Fibroblast of mammary gland (primary cell): ENCODE measurements around the gene RARRES2.
"Not testable (repeated sequence)": the region's sequence is repeated elsewhere in the genome, so short reads cannot be mapped to it uniquely, and the experiment has no call there.

ENCODE experiments used
- DNase-seq: peaks from one replicate; pipeline ENCODE4 v3.0.0-alpha.2; 2010; ENCODE audit warnings: low read depth
- H3K4me3 ChIP-seq: 2 replicates; pipeline ENCODE4 v1.5.1; 2011; ENCODE audit warnings: low read depth, mild to moderate bottlenecking, low read length, moderate library complexity; ENCODE audit not compliant: control insufficient read depth
- CTCF ChIP-seq: conservative IDR thresholded peaks from 2 replicates; pipeline ENCODE4 v1.5.1; 2011; ENCODE audit warnings: low read depth, low read length, inconsistent platforms; ENCODE audit not compliant: control insufficient read depth, insufficient read depth

Gene RARRES2

DNA sequence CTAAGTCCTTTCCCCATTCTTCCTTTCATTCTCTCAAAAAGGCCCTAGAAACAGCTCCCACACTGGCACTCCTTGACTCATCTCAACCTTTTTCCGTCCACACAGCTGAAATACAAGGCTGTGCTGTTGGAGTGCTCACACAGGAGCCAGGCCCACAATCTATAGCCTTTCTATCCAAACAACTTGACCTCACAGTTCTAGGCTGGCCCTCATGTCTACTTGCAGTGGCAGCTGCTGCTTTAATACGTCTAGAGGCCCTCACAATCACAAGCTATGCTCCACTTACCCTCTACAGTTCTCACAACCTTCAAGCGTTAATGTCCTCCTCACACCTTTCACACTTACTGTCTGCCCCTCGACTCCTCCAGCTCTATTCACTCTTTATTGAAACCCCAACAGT, 30.3 kb downstream of the RARRES2 start:
- no peak for DNase-seq
- no peak overlapping the region for H3K4me3 ChIP-seq
- TF ChIP-seq CTCF, result no peak

- no peak overlapping the region for H3K4me3 ChIP-seq
- no peak for TF ChIP-seq CTCF
- no peak for DNase-seq
Measured at GRCh38 chr7:150308575-150308974, 32.9 kb downstream of the RARRES2 start.

GRCh38 chr7:150307904-150308303, 33.5 kb downstream of the RARRES2 start:
- H3K4me3 ChIP-seq, result no peak overlapping the region
- DNase-seq, result no peak
- TF ChIP-seq CTCF, result no peak

DNA sequence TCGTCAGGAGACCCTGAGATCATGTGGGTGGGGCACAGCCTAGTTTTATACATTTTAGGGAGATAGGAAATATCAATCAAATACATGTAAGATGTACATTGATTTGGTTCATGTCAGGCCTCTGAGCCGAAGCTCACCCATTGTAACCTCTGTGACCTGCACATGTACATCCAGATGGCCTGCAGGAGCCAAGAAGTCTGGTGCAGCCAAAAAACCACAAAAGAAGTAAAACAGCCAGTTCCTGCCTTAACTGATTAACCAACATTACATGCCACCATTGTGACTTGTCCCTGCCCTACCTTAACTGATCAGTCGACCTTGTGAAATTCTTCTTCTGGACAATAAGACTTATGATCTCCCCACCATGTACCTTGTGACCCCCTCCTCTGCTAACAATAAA, 34.3 kb downstream of the RARRES2 start:
- TF ChIP-seq CTCF, result no peak
- no peak for DNase-seq
- no peak overlapping the region for H3K4me3 ChIP-seq

GRCh38 chr7:150306377-150306776, 35.1 kb downstream of the RARRES2 start:
- not testable (repeated sequence) for DNase-seq, H3K4me3 ChIP-seq

DNA sequence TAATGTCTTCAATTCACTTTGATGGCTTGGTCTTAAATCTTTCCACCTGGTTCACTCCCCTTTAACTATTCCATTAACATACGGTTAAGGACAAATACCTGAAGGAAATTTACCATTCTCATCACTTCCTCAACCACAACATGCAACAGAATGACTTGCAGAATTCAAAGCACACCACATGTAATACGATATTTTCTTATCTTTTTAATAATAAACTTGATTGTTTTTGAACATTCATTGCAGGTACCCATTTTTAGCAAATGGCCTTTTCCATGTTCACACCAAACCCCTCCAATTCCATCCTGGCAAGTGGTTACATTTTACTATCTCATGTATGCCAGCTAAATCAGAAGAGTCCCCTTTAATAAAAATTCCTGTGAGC, 35.5 kb downstream of the RARRES2 start:
- not testable (repeated sequence) for DNase-seq, H3K4me3 ChIP-seq

- not testable (repeated sequence) for DNase-seq, H3K4me3 ChIP-seq
Measured at GRCh38 chr7:150305259-150305902, 36.0 kb downstream of the RARRES2 start.

- not testable (repeated sequence) for H3K4me3 ChIP-seq
- DNase-seq, result peak; percentile 11
Measured at GRCh38 chr7:150304499-150305258, 36.8 kb downstream of the RARRES2 start.

DNA sequence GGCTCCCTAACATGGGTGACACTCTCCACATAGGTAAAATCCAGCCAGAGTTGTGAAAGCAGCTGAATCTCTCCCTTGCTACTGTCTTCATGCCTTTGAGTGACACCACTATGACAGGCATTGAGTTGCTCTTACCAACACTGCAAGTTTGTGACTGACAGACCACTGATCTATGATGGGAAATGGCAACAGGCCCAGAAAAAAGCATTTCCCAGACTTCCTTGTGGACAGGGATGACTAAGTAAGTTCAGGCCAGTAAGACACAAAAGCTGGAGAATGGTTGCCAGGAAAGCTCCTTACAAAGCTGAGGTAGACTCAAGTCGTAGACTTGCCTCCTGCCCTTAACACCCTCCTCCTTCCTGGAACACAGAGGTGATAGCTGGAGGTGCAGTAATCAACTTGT, 38.5 kb downstream of the RARRES2 start:
- not testable (repeated sequence) for H3K4me3 ChIP-seq
- peak; percentile 65 for DNase-seq

DNA sequence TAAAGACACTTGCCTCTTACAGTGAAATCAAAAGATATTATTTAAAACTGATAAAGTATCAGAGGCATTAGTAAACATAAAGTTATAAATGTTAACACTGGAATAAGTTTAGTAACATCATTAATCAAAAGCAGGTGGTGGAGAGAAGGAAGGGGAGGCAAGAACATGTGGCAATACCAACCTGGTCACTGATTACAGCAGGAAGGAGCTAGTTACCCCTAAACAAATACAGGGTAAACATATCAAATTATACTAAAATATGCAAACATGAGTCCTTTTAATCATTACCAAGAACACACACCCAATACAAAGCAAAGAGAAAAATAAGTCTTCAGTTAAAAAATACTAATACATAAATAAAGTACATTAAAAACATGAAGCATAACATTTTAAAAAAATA, 43.5 kb downstream of the RARRES2 start:
- DNase-seq, H3K4me3 ChIP-seq: not testable (repeated sequence)

DNA sequence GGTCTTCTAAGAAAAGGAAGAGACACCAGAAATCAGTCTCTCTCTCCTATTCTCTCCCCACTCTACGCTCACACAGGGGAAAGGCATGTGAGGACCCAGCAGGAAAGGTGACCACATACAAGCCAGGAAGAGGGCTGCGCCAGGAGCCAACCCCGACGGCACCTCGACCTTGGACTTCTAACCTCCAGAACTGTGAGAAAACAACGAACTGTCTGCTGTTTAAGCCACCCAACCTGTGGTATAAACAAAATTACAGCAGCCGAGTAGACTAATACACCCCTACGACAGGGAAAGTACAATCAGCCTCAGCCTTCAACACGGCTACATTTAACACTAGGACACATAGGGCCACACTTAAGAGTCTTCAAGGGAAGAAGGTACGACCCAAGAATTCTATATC, 44.6 kb downstream of the RARRES2 start:
- DNase-seq, H3K4me3 ChIP-seq: not testable (repeated sequence)

- H3K4me3 ChIP-seq, DNase-seq: not testable (repeated sequence)
Measured at GRCh38 chr7:150295614-150296013, 45.8 kb downstream of the RARRES2 start.

GRCh38 chr7:150295027-150295426, 46.4 kb downstream of the RARRES2 start:
- not testable (repeated sequence) for H3K4me3 ChIP-seq, DNase-seq

- DNase-seq, H3K4me3 ChIP-seq: not testable (repeated sequence)
Measured at GRCh38 chr7:150290317-150290716, 51.1 kb downstream of the RARRES2 start.
